Stimulated activated CD4-positive, alpha-beta T cell treated with anti-CD3 and anti-CD28 coated beads, Interleukin-2, amount 100 ng/mL, for 24 hours (primary cell): Measurements from ENCODE around the gene NRXN3.

ENCODE experiments used
- DNase-seq, 2 donors: peaks; one replicate each; pipeline ENCODE4 v3.0.0-alpha.2; 2020

Gene NRXN3

GRCh38 chr14:78666336-78667056 is 496.3 kb downstream of the NRXN3 start:
- DNase-seq, result no peak

GRCh38 chr14:78667141-78667540 is 497.0 kb downstream of the NRXN3 start:
- no peak for DNase-seq

GRCh38 chr14:78673845-78674244 is 503.7 kb downstream of the NRXN3 start:
- no peak for DNase-seq

DNA sequence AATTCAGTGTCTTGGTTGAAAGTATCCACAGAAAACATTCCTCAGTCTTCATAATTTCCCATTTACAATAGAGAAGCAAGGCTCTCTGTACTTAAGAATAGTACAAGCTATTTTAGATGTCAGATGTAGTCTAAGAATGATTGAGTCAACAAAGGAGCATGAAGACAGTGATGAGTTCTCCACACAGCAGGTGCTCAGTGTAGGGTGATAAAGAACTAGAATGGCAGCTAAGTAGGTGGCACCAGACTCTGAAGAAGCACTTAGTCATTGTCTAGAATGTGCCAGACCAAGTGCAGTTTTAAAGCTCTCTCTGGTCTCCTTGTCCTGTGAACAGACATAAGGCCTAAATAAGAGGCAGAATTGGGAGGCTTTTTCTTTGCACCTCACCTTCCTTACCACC is 504.6 kb downstream of the NRXN3 start:
- DNase-seq, result no peak

- DNase-seq, result no peak
Observed at GRCh38 chr14:78683206-78683605, 513.0 kb downstream of the NRXN3 start.

GRCh38 chr14:78683981-78684380 is 513.8 kb downstream of the NRXN3 start:
- no peak for DNase-seq

DNA sequence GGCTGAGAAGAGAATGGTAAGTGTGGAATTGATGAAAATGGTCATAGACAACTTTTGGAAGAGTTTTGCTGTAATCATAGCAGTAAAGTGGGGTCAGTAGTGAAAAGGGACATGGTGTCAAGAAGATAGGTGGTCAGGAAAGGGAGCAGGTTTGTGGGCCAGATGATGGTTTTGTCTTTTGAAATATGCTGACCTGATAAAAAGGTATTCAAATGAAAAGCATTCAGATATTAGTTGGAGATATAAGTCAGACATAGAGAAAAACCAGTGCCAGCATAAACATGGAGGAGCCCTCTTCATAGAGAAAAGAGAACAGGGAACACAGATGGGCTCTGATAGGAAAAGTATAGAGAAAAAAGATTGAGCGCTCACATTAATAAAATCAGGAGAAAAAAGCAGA is 518.3 kb downstream of the NRXN3 start:
- DNase-seq, result no peak

GRCh38 chr14:78690836-78691235 is 520.7 kb downstream of the NRXN3 start:
- DNase-seq, result no peak

DNA sequence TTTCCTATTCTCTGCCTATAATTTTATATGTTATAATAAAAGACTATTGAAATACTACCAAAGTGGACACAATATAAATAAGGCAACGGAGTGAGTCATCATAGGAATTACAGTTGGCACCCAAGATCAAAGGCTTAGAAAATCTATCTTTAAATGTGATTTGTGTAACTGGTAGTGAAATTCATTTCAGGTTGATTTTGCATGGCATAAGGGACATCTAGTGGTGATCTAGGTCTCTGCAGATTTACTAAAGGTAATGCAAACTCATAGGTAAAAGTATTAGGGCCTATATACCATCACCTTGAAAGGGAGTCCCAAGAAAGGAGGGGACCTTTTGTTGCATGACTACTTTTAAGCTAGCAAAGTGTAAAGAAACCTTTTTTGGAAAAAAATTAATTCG is 527.2 kb downstream of the NRXN3 start:
- no peak for DNase-seq

DNA sequence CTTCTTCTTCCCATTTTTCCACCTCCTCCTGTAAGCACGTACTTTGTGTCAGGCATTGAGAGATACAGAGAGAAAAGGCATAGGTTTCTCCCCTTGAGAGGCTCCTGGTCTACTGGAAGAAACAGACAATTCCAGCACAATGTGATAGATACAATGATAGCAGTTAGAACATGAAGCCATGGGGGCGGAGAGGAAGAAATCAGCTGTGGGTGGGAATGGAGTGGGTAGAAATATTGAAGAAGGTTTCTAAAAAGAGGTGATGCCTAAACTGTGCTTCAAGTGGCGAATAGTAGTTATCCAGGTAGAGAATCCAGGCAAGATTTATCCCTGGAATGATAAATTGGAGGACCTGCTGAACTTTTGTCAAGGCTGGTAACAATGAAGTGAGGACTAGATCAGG is 528.8 kb downstream of the NRXN3 start:
- DNase-seq, result no peak

DNA sequence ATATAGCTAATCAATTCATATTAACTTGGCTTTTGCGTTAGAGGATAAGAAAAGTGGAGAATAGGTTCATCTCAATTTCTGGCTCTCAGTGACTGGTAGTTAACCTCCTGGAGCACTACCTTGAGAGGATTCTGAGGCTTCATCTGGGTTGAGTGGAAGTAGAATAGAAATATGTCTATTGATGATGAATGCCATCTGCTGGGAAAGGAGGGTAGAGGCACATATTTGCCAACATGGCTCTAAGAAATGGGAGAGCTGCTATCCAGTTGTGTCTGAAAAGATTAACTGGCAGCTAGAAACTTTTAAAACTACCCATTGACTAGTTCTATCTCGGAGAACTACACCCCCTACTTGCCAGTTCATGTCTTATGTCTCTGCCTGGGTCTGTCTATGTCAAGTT is 530.1 kb downstream of the NRXN3 start:
- no peak for DNase-seq

- DNase-seq, result no peak
Observed at GRCh38 chr14:78701246-78701645, 531.1 kb downstream of the NRXN3 start.

DNA sequence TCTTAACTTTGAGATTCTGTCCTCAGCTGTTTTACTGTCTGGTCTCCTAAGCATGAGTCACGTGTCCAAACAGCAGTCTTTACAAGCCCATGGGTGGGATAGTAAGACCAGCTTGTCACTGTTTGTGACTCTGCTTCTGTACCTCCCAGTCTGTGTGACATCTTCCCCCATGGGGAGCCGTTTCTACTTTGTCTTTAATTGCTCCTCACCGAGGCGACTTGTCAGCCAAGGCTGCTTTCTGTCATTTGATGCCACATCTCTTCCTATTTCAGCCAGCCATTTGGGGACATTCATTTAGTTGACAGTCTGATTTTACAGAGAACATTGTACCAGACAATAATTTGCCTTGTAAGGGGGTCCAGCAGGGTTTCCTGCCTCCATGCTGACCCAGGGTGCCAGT is 534.8 kb downstream of the NRXN3 start:
- no peak for DNase-seq

- no peak for DNase-seq
Observed at GRCh38 chr14:78705989-78706388, 535.8 kb downstream of the NRXN3 start.

DNA sequence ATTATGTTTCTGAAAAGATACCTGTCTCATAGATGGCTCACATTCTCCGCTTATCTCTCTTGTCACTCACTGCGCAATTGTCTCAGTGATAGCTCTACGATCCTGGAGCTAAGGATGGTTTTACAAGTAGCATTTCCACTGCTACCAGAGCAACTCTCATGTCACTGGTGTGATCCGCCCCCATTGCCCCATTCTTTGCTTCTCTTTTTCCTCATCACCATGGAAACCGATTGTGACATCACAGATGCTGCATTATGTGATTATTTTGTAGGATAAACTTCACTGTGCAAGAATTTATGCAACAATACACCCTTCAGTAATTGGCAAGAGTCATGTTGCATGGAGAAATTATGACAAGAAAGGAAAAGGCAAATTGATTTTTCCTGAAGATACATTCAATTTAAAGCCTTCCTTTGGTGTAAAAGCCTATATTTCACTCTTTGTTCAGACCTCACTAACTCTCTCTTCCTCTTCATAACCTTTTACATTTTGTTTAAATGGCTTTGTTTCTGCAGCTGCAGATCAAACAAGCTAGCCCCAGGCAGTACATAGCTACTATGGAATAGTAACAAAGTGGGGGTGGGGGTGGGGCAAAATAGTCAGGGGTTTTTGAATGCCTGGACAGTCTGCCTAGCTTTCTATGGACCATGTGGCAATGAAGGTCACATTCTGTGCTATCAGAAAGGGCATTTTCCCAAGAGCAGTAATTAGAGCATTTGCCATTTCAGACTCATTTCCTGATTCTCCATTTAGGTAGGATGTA is 539.8 kb downstream of the NRXN3 start:
- no peak for DNase-seq

GRCh38 chr14:78710963-78711362 is 540.8 kb downstream of the NRXN3 start:
- DNase-seq, result no peak

GRCh38 chr14:78713716-78714115 is 543.5 kb downstream of the NRXN3 start:
- DNase-seq, result no peak

DNA sequence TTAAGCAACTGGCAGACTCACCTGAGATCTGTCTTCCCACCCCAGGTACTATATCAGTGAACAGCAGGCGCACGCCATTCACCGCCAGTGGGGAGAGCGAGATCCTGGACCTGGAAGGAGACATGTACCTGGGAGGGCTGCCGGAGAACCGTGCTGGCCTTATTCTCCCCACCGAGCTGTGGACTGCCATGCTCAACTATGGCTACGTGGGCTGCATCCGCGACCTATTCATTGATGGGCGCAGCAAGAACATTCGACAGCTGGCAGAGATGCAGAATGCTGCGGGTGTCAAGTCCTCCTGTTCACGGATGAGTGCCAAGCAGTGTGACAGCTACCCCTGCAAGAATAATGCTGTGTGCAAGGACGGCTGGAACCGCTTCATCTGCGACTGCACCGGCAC is 544.5 kb downstream of the NRXN3 start:
- no peak for DNase-seq

DNA sequence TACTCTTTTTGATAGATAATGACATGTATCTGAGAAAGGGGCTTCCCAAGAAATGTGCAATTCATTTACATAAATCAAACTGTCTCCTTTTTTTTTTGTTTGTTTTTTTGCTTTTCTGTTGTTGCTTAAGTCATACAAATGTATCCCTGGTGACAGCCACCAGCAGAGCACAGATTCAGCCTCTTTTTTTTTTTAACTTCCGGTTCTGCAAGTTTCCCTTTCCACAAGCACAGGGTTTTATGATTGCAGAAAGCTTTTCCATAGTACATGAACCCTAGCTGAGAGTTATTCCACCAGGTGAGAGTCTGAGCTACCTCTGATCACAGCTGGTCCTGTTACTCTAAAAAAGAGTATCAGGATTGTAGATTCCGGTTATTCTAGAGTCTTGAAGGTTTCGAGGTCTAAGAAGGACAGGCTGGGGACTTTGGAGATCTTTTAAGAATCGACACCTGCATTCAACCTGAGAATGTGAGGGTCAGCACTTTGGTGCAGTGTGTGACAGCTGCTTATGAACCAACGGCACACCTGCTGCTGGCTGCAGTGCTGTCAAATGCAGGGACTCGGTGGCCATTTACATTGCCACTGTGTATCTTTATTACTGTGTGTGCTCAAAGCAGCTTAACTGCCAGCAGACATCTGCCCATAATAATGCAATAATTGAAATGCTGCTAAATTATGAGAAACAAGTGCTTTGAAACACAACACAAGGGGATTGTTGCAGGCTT is 551.7 kb downstream of the NRXN3 start:
- no peak for DNase-seq

DNA sequence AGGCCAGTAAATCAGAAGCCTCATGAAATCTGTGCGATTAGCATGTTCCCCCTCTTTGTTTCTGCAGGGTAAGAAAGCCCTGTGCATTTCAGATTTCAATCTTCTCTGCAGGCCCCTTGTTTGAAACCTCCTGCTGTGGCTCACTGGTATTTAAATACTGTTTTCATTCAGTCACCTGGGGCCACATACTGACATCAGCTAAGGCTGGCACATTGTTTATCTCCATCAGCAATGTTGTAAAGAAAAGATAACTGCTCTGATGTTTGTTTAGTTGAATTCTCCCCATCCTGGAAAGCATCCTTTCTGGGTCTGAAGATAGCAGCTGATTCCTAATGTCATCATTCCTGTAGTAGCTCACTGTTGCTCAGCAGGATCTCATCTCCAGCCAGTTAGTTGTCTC is 554.9 kb downstream of the NRXN3 start:
- DNase-seq, result no peak

DNA sequence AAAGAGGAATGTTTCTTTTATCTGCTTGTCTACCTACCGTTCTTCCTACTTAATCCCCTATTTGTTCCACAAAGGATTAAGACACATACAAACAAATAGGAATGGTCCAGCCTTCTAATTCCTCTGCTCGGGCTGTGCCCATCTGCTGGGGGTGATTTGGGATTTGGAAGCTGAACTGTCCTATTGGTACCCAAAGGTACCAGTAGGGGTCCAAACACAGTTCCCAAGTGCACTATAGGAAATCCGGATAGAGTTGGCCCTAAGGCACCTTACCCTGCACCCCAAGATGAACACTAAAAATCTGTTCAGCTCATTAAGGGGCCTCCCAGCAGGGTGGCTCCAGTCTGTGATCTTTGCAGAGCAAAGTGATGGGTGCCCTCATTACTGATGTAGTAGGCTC is 566.9 kb downstream of the NRXN3 start:
- no peak for DNase-seq

- no peak for DNase-seq
Observed at GRCh38 chr14:78737601-78738000, 567.4 kb downstream of the NRXN3 start.

- no peak for DNase-seq
Observed at GRCh38 chr14:78746086-78746595, 576.0 kb downstream of the NRXN3 start.

DNA sequence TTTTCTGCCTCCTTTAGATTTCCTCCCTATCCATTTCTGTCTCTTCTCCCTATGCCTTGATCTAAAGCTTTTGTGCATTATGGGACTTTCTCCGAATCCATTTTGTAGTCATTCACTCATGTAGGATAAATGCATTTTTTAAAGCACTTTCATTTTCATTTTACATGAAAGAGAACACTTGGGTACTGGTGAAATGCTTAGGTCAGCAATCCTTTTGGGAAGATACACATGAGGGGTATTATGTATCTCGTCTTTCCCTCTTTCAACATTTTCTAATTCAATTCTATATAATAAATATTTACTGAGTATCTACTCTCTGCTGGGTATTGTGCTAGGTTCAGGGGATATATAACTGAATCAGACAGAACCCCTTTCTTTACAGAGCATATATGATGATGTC is 577.6 kb downstream of the NRXN3 start:
- no peak for DNase-seq
